VCaP (cell line): ENCODE measurements around the gene SLC19A1.
"Not testable (repeated sequence)": the region's sequence is repeated elsewhere in the genome, so short reads cannot be mapped to it uniquely, and the experiment has no call there.

Source experiments
- H3K27ac ChIP-seq: fragments of 450-650 bp; 2 replicates; pipeline ENCODE4 v1.5.1; 2017
- CTCF ChIP-seq: fragments of 450-650 bp; conservative IDR thresholded peaks from 2 replicates; pipeline ENCODE4 v1.5.1; 2017; ENCODE audit warnings: mild to moderate bottlenecking, moderate library complexity

SLC19A1 gene

GRCh38 chr21:45571641-45572040, 29.4 kb upstream of the SLC19A1 start:
- no peak overlapping the region for H3K27ac ChIP-seq
- TF ChIP-seq CTCF, result no peak

GRCh38 chr21:45570826-45571601, 28.8 kb upstream of the SLC19A1 start:
- no peak for TF ChIP-seq CTCF
- no peak overlapping the region for H3K27ac ChIP-seq

GRCh38 chr21:45570071-45570470, 27.8 kb upstream of the SLC19A1 start:
- TF ChIP-seq CTCF, result no peak
- H3K27ac ChIP-seq, result no peak overlapping the region

- TF ChIP-seq CTCF, result no peak
Observed at GRCh38 chr21:45568383-45568782, 26.1 kb upstream of the SLC19A1 start.

GRCh38 chr21:45564137-45564536, 21.9 kb upstream of the SLC19A1 start:
- not testable (repeated sequence) for H3K27ac ChIP-seq

More at GRCh38 chr21:45568383-45568782, 26.1 kb upstream of the SLC19A1 start:
- H3K27ac ChIP-seq, result no peak overlapping the region; the same call in 1 of the 2 replicates

GRCh38 chr21:45562965-45563364, 20.7 kb upstream of the SLC19A1 start:
- H3K27ac ChIP-seq, result no peak overlapping the region
- no peak for TF ChIP-seq CTCF

GRCh38 chr21:45562402-45562801, 20.2 kb upstream of the SLC19A1 start:
- no peak for TF ChIP-seq CTCF
- no peak overlapping the region for H3K27ac ChIP-seq

- not testable (repeated sequence) for H3K27ac ChIP-seq
Observed at GRCh38 chr21:45561241-45561640, 19.0 kb upstream of the SLC19A1 start.
